Measurements from ENCODE around the gene ARL16.

Gene ARL16, protein sequence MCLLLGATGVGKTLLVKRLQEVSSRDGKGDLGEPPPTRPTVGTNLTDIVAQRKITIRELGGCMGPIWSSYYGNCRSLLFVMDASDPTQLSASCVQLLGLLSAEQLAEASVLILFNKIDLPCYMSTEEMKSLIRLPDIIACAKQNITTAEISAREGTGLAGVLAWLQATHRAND

DNA sequence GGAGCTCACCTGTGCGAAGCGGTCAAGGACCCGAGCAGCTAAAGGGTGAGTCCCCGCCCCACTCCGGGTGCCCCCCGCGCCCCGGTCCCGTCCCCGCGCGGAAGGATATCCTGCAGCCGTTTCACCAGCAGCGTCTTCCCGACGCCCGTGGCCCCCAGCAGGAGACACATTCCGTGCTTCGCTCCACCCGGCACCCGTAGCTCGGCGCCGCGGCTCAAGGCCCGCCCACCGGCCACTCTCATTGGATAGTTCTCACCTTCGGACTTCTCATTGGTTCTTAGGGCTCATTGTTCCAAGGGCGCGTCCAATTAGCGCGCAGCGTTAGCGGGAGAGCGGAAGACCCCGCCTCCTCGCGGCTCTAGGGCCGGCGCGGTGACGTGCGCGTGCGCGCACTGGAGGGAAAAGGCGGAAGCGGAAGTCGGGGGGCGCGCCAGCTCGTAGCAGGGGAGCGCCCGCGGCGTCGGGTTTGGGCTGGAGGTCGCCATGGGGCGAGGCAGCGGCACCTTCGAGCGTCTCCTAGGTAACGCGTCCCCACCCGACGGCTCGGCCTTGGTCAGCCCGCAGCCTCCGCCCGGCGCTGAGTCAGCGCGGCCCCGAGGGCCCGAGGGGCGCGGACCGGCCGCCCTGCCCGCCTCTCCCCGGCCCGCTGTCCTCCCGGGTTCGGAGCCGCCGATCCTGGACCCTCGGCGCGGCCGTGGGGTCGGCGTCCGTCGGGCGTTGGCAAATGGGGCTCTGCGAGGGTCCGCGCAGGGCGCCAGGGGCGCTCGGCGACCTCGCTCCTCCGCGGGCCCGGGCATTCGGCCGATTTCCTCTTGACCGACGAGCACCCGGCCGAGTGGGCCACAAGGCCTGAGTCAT lies at the start of gene ARL16, which contains the start of gene HGS:
TSS of gene ARL16 (minus strand) at position 214 of the 858 bp plus-strand sequence. CDS start at position 170, 44 bp downstream.
TSS of gene HGS (plus strand) at position 428 of the 858 bp plus-strand sequence. CDS start at position 484, 56 bp downstream.
- Mint-ChIP-seq H3K36me3 (ENCODE audit: low read depth) (peaks cover 27% of the 10 kb centered on the region), H3K27me3 (ENCODE audit: low read depth) (no peaks in the 10 kb centered on the region), H3K4me1 (peaks cover 22% of the 10 kb centered on the region), H3K4me3 (peak within 1 kb of the TSS; percentile 85 to 93 (median 92)), H3K9me3 (no peaks in the 10 kb centered on the region), H3K27ac (peak within 1 kb of the TSS; percentile 46 to 96 (median 86))
- TF ChIP-seq, protein P1, sequence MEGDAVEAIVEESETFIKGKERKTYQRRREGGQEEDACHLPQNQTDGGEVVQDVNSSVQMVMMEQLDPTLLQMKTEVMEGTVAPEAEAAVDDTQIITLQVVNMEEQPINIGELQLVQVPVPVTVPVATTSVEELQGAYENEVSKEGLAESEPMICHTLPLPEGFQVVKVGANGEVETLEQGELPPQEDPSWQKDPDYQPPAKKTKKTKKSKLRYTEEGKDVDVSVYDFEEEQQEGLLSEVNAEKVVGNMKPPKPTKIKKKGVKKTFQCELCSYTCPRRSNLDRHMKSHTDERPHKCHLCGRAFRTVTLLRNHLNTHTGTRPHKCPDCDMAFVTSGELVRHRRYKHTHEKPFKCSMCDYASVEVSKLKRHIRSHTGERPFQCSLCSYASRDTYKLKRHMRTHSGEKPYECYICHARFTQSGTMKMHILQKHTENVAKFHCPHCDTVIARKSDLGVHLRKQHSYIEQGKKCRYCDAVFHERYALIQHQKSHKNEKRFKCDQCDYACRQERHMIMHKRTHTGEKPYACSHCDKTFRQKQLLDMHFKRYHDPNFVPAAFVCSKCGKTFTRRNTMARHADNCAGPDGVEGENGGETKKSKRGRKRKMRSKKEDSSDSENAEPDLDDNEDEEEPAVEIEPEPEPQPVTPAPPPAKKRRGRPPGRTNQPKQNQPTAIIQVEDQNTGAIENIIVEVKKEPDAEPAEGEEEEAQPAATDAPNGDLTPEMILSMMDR (IDR thresholded peaks at IDR 0.05; ENCODE audit: unreplicated experiment in 3 of 3) = no peak

DNA sequence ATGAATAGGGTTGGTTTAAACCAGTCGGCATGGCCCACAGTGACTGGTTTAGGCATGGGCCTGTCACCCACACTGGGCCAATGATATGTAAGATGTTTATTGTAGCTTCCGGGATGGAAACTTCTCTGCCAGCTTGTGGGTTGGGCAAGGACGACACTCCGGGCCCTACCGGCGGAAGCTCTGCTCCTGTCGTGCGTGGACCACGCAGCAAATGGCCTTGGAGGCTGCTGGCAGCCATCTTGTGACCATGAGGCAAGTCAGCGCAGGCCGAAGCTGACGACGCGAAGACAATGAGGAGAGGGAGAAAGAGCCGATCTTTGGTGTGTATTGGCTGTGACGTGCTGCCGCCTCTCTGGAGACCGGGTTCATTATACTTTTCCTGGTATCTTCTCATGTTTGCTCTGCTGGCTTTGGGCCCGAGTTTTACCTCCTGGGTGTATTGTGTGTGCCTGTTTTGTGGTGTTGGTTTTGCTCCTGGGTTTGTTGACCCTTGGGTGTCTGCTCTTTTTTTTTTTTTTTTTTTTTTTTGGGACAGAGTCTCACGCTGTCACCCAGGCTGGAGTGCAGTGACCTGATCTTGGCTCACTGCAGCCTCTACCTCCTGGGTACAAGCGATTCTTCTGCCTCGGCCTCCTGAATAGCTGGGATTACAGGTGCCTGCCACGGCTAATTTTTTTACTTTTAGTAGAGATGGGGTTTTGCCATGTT lies 43.9 kb upstream of the ARL16 start:
- no peaks in the 10 kb centered on the region for H3K9me3 Mint-ChIP-seq
- TF ChIP-seq, protein P1 (IDR thresholded peaks at IDR 0.05; ENCODE audit: unreplicated experiment in 3 of 3) = no peak
- H3K36me3 Mint-ChIP-seq (ENCODE audit: low read depth) = no peaks in the 10 kb centered on the region
- peaks cover 8% of the 10 kb centered on the region for H3K27me3 Mint-ChIP-seq (ENCODE audit: low read depth)
- no peak overlapping the region for H3K4me3 Mint-ChIP-seq
- H3K4me1 Mint-ChIP-seq = peaks cover 6% of the 10 kb centered on the region
- H3K27ac Mint-ChIP-seq = no peak overlapping the region

DNA sequence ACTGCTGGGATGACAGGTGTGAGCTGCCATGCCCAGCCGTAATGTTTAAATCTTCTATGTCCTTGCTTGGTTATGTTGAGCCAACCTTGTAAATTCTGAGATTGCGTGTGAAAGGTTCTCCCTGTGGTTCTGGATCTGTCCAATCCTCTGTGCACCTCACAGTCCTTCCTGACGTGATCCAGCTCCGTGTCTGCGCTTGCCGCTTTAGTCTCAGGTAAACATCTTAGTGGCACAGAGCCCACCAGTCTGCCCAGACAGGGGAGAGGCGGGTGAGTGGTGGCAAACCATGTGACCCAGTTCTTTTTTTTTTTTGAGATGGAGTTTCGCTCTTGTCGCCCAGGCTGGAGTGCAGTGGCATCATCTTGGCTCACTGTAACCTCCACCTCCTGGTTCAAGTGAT lies 42.4 kb upstream of the ARL16 start:
- Mint-ChIP-seq H3K4me3 (no peak overlapping the region), H3K36me3 (ENCODE audit: low read depth) (no peaks in the 10 kb centered on the region), H3K9me3 (no peaks in the 10 kb centered on the region), H3K27me3 (ENCODE audit: low read depth) (peaks cover 3% of the 10 kb centered on the region), H3K4me1 (peaks cover 2% of the 10 kb centered on the region), H3K27ac (no peak overlapping the region)
- TF ChIP-seq, protein P1 (IDR thresholded peaks at IDR 0.05; ENCODE audit: unreplicated experiment in 3 of 3) = no peak

DNA sequence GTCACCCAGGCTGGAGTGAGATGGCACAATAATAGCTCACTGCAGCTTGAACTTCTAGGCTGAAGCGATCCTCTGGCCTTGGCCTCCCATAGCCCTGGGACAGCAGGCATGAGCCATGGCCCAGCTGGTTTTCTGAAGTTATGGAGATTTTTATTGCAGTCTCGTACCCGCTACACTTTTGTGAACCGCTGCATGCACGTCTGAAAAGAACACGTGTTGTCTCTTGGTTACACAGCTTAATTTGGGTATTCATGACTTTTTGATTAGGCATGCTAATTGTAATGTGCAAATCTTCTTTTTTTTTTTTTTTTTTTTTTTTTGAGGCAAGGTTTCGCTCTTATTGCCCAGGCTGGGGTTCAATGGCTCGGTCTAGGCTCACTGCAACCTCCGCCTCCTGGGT lies 41.8 kb upstream of the ARL16 start:
- H3K27ac Mint-ChIP-seq = no peak overlapping the region
- no peak overlapping the region for H3K4me3 Mint-ChIP-seq
- peaks cover 3% of the 10 kb centered on the region for H3K27me3 Mint-ChIP-seq (ENCODE audit: low read depth)
- no peaks in the 10 kb centered on the region for H3K9me3 Mint-ChIP-seq
- H3K36me3 Mint-ChIP-seq (ENCODE audit: low read depth) = no peaks in the 10 kb centered on the region
- no peaks in the 10 kb centered on the region for H3K4me1 Mint-ChIP-seq
- TF ChIP-seq, protein P1 (IDR thresholded peaks at IDR 0.05; ENCODE audit: unreplicated experiment in 3 of 3) = no peak

DNA sequence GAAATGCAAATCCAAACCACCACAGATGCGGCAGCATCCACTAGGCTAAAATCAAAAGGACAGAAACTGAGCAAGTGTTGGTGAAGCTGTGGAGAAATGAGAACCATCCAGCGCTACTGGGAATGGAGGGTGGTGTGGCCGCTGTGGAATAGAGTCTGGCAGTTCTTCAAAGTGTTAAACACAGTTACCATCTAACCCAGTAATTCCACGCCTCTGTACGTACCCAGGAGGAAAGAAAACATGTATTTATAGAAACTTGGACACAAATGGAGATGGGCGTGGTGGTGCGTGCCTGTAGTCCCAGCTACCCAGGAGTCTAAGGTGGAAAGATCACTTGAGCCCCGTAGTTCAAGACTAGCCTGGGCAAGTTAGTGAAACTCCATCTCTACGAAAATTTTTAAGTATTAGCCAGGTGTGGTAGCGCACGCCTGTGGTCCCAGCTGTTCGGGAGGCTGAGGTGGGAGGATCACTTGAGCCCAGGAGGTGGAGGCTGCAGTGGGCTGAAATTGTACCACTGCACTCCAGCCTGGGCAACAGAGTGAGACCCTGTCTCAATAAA lies 40.1 kb upstream of the ARL16 start:
- H3K4me1 Mint-ChIP-seq = no peaks in the 10 kb centered on the region
- no peak overlapping the region for H3K27ac Mint-ChIP-seq
- H3K27me3 Mint-ChIP-seq (ENCODE audit: low read depth) = peaks cover 3% of the 10 kb centered on the region
- no peaks in the 10 kb centered on the region for H3K36me3 Mint-ChIP-seq (ENCODE audit: low read depth)
- no peak overlapping the region for H3K4me3 Mint-ChIP-seq
- no peaks in the 10 kb centered on the region for H3K9me3 Mint-ChIP-seq
- TF ChIP-seq, protein P1 (IDR thresholded peaks at IDR 0.05; ENCODE audit: unreplicated experiment in 3 of 3) = no peak
